Ureter (tissue), 1 donor: ENCODE data around the gene NRL. TPM values are rescaled to one million over a fixed set of nuclear protein-coding genes. Genes with fewer than 3 reads are reported as not detected.

ENCODE experiments used
- DNase-seq: peaks from one replicate; pipeline ENCODE4 v3.0.0-alpha.2; 2020; ENCODE audit warnings: low spot score
- total RNA-seq: library from RNA; stranded (reverse); gene quantifications from one replicate; pipeline ENCODE4 v1.2.4, GENCODE V29; 2023
- donor health status: DM: yes; HTN: yes; CAD: no.

The NRL gene
- total RNA-seq, 1 donor from 2014 or later: 3.9 TPM

GRCh38 chr14:24098927-24099813, 15.6 kb downstream of the NRL start:
- no peak for DNase-seq

GRCh38 chr14:24098229-24098926, 16.4 kb downstream of the NRL start:
- DNase-seq: no peak

DNA sequence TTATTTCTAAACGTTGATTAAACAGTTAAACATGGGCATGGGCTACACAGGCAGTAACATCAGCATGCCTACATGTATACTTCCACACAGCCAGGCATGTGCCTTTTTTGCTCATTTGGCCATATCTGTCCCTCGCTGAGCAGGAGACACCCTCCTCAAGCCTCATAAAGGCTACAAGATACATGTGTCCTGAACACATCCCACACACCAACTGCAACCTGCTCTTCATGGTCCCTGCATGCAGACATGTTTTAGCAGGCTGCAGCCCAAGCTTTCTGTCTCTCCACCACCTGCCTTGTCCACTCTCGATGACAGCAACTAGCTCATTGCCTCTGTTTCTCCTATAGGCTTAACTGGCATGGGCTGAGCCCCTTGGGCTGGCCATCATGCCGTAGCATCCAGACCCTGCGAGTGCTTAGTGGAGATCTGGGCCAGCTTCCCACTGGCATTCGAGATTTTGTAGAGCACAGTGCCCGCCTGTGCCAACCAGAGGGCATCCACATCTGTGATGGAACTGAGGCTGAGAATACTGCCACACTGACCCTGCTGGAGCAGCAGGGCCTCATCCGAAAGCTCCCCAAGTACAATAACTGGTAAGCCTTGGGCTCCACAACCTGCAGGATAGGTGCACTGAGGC, 18.1 kb downstream of the NRL start:
- no peak for DNase-seq

DNA sequence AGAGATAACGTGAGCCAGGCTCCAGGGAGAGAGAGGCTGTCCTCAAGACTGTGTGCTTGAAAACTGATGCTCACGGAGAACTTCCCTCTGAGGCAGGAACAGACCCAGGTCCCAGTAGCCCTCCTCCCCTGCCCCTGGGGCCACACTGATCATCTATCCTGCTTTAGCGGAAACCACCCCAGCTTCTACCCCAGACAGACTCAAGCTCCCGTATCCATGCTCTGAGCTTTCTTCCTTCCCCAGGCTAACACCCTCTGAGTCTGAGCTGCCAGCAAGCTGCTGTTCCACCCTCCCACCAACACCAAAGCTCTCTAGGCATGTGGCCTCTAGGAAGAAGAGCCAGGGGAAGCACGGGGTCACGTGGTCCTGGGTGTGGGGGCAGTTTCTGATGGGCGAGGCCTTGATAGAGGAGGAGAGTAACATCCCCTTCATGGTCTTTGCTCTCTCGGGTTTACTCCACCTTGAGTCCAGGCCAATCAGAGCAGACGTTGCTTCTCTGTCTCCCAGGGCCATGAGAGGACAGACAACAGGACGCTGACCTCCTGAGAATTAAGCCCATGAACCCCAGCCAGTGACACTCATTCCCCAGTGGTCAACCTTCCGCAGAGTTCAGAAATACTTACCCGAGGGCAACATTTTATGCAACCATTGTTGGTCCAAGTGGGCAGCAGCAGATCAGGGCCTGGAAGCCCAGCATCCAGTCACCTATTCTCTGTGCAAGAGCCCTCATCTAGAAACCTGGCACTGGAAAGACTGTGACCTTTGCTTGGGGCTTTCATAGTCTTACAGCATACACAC, 19.3 kb downstream of the NRL start:
- DNase-seq: peak; percentile 68

- no peak for DNase-seq
Observed at GRCh38 chr14:24094841-24095270, 19.9 kb downstream of the NRL start.

- peak; percentile 95 for DNase-seq
Observed at GRCh38 chr14:24093901-24094840, 20.6 kb downstream of the NRL start, which contains the start of gene PCK2. Gene PCK2 (plus strand): TSS chr14:24094311. CDS start chr14:24094406, 95 bp downstream.

- DNase-seq: no peak
Observed at GRCh38 chr14:24093207-24093900, 21.4 kb downstream of the NRL start.

DNA sequence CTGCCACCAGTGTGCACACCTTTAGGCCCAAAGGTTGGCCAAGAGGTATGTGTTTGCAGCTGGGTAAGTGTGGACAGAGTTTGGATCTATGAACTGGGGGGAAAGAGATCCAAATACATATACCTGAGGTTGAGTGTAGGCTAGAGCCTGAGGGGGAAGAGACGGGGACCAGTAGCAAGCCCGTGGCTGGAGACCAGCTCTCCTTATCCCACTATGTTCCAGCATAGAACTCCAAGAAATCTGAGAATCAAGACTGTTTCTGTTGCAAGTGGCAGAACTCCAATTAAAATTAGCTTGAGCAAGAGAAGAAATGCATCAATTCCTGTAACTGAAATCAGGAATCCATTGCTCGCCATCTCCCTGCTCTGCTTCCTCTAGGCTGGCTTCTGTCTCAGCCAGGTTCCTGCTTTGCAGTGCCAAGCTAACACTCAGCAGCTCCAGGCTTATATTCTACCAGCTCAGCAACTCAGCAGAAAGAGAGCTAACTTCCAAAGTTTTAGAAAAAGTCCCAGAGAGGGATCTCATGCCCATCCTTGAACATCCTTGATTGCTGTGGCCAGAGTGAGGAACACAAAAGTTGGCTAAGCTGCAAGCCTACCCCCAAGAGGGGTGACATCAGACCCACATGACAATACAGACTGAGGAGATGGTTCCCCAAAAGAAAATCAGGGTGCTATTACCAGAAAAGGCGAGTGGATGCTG, 22.1 kb downstream of the NRL start:
- DNase-seq: no peak

DNA sequence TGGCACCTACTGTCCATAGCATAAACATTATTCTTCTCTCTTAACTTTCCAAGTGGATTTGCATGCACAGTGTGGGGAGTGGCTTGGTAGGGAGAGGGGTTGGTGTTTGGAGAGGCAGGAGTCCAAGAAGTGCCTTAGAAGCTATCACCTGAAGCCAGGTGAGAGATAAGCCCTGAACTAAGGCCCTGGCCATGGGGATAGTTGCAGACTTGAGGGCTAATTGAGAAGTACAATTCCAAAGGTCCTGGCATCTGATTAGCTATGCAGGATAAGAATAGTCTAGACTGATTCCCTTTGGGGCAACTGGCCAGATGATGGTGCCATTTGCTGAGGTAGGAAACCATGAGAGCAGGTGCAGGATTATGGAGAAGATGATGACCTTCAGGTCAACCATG, 22.6 kb downstream of the NRL start:
- no peak for DNase-seq

DNA sequence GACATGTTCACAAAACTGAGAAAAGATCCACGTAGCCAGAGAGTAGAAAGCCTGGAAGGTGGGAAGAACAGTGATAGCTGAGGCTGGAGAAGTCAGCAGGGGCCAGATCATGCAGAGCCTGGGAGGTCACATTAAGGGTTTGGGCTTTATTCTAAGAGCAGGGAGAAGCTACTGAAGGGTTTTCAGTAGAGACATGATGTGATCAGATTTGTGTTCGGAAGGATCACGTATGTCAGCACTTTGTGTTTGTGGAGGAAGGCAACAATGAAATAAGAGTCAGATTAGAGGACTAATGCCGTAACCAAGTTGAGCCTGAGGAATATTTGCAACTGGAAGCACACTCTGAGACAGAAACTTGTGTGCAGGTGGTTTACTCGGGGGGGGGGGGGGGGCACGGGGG, 24.9 kb downstream of the NRL start:
- DNase-seq: no peak

DNA sequence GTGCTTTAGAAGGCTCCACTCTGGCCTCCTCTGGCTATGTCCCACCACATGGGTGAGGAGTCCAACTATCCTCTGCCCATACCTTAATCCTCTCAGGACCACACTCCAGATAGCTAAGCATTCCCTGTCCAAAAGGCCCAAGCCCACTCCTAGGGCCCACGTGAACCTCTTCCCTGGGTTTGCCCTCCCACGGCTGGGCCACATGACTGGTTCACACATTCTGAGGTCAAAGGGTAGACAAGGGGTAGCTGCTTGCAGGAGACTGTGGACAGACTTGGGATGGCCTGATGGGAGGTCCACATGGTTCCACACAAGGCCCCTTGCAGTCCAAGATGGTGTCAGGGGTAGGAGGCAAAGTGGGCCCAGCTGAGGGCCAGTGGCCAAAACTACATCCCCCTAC, 26.7 kb downstream of the NRL start:
- DNase-seq: no peak

DNA sequence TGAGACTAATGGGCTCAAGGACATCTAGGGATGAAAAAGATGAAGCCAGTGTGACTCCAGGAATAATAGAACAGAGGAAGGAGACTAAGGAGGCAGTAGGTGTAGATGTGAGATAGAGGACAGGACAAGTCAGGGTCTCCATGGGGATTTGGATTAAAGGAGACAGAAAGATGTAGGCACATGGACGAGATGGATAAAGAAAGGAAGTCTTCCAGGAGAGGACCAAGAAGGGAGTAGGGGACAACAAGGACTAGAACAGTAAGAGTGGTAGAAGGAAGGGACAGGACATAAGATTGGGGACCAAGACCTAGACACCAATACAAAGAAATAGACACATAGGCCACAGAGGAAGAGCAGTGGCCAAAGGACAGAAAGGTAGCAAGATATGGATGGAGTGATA, 27.7 kb downstream of the NRL start:
- no peak for DNase-seq

- DNase-seq: no peak
Observed at GRCh38 chr14:24086193-24086955, 28.4 kb downstream of the NRL start.

DNA sequence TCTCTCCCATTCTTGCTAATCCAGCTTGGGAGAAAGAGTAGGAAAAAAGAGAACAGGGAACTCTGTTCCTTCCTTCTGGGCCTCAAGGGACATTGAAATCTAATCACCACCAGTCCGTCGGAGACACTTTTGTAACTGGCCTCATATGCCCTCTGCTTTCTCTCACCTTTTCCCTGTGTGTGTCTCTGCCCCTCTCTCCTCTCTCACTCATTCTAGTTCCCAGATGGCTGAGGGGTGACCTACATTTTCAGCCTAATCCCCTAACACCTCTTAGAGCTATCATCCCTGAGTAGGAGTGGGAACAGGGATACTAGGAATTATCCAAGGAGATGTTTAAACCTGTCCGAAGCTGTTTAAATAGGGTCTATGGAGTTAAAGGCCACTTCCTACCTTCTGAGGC, 29.5 kb downstream of the NRL start:
- no peak for DNase-seq

GRCh38 chr14:24084440-24084839, 30.3 kb downstream of the NRL start:
- no peak for DNase-seq

DNA sequence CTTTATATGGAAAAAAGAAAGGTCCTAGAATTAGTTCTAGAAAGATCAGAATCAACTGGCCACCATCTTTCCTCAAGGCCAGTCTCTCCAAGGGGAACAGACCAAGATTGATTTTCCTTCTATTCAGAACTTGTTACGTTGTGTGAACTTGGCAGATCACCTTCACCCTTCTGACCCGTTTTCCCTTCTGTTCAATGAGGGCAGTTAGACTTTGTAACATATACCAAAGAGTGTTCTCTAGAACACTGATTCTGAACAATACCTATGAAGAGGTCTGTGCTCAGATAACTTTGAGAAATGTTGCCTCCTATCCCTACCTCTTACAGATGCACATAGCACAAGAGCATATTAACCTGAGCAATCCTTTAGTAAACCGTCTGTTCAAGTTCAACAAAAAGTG, 31.3 kb downstream of the NRL start:
- DNase-seq: no peak

GRCh38 chr14:24082411-24083080, 32.2 kb downstream of the NRL start:
- DNase-seq: no peak

GRCh38 chr14:24081739-24082211, 33.0 kb downstream of the NRL start:
- no peak for DNase-seq
